ENCODE data around the gene NTF3.
"Not testable (repeated sequence)": the region's sequence is repeated elsewhere in the genome, so short reads cannot be mapped to it uniquely, and the experiment has no call there.

Gene NTF3

GRCh38 chr12:5534426-5535199 is 102.7 kb downstream of the NTF3 start (continued):
- TF ChIP-seq INSM2 (tag by site-specific recombination; IDR thresholded peaks at IDR 0.05) (no peak), REST (tag by site-specific recombination; IDR thresholded peaks at IDR 0.05) (no peak), ZNF335 (tag by site-specific recombination; conservative IDR thresholded peaks at IDR 0.05) (no peak), ZNF416 (tag by site-specific recombination; IDR thresholded peaks at IDR 0.05) (no peak), ZNF202 (tag by site-specific recombination; IDR thresholded peaks at IDR 0.05; ENCODE audit: borderline replicate concordance) (no peak), ZNF302 (tag by site-specific recombination; IDR thresholded peaks at IDR 0.05; ENCODE audit: low read depth) (no peak), MEIS1 (CRISPR knock-in tag; IDR thresholded peaks at IDR 0.05; ENCODE audit: borderline replicate concordance) (no peak), ZNF776 (tag by site-specific recombination; IDR thresholded peaks at IDR 0.05; ENCODE audit: borderline replicate concordance) (no peak), IKZF3 (tag by site-specific recombination; IDR thresholded peaks at IDR 0.05) (no peak), ZNF837 (tag by site-specific recombination; IDR thresholded peaks at IDR 0.05) (no peak), YY2 (tag by site-specific recombination; IDR thresholded peaks at IDR 0.05) (no peak), ZNF157 (tag by site-specific recombination; IDR thresholded peaks at IDR 0.05) (no peak)

- CTCF ChIA-PET, result no interaction called here
- TF ChIP-seq GLIS1 (tag by site-specific recombination; IDR thresholded peaks at IDR 0.05) (no peak), ZNF280C (tag by site-specific recombination; IDR thresholded peaks at IDR 0.05) (no peak), GFI1B (tag by site-specific recombination; IDR thresholded peaks at IDR 0.05) (no peak), ZNF214 (tag by site-specific recombination; IDR thresholded peaks at IDR 0.05; ENCODE audit: borderline replicate concordance) (no peak), MYNN (tag by site-specific recombination; IDR thresholded peaks at IDR 0.05; ENCODE audit: borderline replicate concordance) (no peak), ZNF707 (tag by site-specific recombination; IDR thresholded peaks at IDR 0.05) (no peak)
- Histone ChIP-seq H3K27ac (ENCODE audit: extremely low read depth, low read depth, low read length) (no peak overlapping the region), H3K9me3 (ENCODE audit: control insufficient read depth, insufficient read depth, low read depth, low read length) (no peaks in the 10 kb centered on the region), H3K4me1 (ENCODE audit: control insufficient read depth, insufficient read depth, low read length) (no peaks in the 10 kb centered on the region), H3K36me3 (ENCODE audit: control insufficient read depth in 2 of 2, insufficient read depth in 1 of 2, low read length in 2 of 2) (no peaks in the 10 kb centered on the region), H3K4me3 (ENCODE audit: low read depth, low read length) (no peak overlapping the region)
- POLR2A ChIA-PET, result no interaction called here
Measured at GRCh38 chr12:5535541-5535940, 103.6 kb downstream of the NTF3 start.

- CTCF ChIA-PET; H3K27ac ChIP-seq (ENCODE audit: extremely low read depth, low read depth, low read length); H3K4me3 ChIP-seq (ENCODE audit: low read depth, low read length); H3K9me3 ChIP-seq (ENCODE audit: control insufficient read depth, insufficient read depth, low read depth, low read length); H3K4me1 ChIP-seq (ENCODE audit: control insufficient read depth, insufficient read depth, low read length); H3K36me3 ChIP-seq (ENCODE audit: control insufficient read depth in 2 of 2, insufficient read depth in 1 of 2, low read length in 2 of 2); POLR2A ChIA-PET: not testable (repeated sequence)
Measured at GRCh38 chr12:5537026-5537615, 105.2 kb downstream of the NTF3 start.
